HG03196 (cell line): Measurements from ENCODE around the gene CHN2.
A peak's percentile ranks its signal among the peaks of the same experiment; 100 is the strongest.

Source experiments
- ATAC-seq: cut with Tn5 transposase; IDR thresholded peaks from one replicate; pipeline ENCODE4 v1.9.1; 2021; ENCODE audit not compliant: unreplicated experiment

The CHN2 gene

DNA sequence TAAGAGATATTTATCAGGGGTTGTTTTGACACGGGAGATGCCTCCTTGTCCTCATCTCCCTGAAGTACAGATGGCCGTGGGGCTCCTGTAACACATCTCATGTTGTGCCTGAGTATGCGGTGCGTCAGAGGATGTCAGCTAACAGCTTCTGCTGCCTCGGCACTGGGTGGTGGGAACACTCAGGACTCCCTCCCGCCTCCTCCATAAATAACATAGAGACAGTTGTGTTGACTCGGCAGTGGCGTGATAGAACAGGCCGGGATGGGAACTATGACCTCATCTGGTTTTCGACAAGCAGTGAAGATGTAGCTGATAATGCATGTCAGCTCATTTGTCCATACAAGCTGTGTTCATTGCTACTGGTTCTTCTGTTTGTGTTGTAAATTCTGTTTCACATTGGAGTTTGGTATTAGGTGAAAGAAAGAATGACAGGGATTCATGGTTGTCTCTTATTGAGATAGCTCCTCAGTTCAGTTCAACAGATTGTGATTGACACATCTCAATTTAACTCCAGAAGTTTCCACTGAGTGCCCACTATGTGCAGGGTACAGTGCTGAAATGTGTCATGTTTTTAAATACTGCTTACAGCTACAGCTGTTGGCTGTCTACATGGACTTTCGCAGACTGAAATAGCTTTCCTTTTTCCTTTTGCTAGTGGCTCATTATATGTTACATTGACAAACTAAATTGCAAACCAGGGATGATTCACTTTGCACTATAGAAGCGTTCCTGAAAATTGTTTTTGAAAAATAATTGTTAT is 87.4 kb downstream of the CHN2 start:
- ATAC-seq: no peak

GRCh38 chr7:29282819-29283414 is 88.3 kb downstream of the CHN2 start:
- no peak for ATAC-seq

DNA sequence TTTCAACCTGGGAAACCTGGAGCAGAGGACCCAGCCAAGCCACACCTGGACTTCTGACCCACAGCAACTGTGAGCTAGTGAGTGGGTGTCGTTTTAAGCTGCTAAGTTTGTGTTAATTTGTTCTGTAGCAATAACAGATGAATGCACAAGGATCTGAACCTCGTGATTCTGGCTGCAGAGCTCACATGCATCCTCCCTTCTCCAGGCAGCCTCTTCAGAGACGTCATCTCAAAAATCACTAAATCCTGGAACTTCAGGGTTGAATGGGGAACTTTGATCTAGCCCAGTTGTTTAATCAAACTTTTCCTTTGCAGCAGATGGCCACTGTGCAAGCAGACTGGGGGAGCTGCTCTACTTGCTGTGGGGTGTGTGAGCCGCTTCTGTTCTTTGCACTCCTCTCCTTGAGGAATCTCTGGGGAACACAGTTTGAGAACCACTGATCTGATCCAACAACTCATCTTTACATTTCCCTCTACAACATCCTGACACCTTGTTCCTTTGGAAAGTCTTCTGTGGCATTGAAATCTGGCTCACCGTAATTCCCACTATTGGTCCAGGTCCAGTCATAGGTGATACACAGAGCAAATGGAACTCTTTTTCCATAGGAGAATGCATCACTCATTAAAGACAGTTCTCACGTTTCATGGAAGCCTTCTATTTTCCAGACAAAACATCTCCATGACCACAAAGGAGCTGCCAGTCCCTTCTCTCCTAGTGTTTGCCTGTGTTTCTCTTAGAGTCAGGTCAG is 90.3 kb downstream of the CHN2 start:
- ATAC-seq: no peak

DNA sequence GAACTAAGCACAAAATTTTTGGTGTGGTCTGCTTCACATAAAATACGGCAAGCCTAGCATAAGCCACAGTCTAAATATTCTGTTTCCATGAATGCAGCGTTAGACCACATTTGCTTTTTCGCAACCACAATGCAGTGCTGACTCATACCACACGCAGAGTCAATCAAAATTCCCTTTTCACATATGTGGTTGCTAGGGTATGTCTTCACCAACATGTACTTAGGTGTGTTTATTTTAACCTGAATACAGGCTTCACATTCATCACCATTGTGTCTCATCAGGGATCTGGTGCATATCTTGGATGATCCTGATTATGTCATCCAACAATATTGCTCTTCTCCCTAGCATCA is 90.8 kb downstream of the CHN2 start:
- no peak for ATAC-seq

DNA sequence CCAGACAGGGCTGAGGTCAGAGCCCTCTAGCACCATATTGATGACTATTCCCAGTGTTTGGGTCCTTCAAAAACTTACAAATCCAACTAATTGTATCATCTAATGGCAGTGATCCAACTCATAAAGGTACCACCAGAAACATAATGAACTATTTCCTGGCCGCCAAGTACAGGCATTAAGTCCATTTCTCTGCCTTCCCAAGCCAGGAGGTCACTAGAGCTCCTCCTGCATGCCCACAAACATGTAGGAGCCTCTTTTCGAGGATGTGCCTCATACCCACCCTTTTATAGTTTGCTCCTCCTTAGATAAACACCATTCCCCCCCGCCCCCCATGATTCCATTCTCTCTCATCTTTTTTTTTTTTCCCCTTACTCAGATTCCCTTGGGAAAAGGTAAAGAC is 91.3 kb downstream of the CHN2 start:
- no peak for ATAC-seq

- ATAC-seq: no peak
Measured at GRCh38 chr7:29287366-29287765, 92.8 kb downstream of the CHN2 start.

DNA sequence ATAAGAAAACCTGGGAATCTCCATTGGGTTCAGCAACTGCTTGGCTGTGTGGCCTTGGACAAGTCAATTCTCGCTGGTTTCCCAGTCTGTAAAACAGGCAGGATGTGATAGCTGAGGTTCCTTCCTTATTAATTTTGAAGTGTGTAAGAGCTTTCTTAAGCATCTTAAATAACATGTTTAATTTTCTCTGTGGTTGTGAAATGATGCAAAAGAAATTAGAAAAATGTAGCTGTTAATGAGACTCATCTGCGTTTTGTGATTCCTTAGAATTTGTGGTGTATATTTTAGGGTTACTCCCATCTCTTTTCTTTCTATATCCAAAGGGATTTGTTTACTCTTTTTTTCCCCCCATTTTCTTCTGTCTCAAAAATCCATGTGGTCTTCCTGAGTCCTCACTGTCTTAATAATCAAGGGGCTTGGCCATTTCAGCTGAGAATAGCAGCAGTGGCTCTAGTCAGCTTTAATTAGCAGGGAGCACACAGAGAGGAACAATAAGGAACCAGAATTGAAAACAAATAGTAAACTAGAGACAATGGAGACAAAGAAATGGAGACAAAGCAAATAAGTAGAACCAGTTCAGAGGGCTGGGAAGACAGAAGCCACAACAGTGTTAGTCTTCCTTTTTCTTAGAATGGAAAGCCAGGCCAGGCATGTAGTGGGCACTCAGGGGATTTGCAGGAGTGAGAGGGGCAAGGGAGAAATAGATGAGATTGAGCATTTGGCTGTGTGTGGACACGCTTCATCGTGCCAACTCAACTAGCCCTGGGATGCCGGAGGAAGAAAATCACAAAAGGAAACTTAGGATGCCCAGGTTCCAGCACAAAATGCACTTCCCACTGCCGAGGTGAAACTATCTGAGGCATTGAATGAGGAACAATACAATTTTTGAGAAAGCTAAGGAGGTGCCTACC is 93.9 kb downstream of the CHN2 start:
- ATAC-seq: no peak

DNA sequence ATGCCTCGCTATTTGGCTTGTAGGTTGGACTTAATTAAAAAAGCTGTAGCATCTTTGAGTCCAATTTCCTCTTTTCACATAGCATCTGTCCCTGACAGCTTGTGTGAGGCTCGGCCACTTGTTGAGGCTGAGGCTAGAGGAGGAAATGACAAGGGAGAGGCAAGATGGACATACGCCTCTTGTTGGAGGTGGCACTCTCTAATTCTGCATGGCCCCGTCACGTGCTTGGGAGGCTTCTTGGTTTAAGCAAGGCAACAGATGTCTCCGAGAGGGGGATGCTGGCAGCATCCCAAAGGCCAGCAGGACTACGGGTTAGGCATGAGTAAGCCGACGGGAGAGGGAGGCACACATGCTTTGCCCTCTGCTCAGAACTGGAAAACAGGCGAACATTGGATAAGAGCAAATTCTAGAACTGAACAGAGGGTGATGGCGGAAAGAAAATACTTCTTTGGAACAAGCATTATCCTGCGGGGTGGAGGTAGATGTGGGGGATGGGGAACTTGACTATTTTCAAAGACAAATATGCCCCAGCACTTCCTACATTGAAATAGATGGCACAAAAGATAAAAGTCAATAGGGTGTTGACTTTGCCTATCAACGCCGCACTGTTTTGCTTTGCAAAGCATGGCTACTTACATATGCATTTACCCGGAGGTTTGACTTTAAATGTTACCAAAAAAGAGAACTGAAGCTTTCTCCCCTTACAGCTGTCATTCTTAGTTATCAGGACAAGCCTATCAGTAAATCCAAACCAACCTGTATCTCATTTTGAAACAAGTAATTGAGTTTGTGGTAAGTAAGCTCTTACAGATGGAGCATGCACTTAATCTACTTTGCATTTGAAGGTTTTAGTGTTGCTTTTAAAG is 94.8 kb downstream of the CHN2 start:
- ATAC-seq: peak; percentile 52

- ATAC-seq: no peak
Measured at GRCh38 chr7:29290829-29291228, 96.3 kb downstream of the CHN2 start.

GRCh38 chr7:29291723-29292618 is 97.4 kb downstream of the CHN2 start:
- ATAC-seq: no peak

DNA sequence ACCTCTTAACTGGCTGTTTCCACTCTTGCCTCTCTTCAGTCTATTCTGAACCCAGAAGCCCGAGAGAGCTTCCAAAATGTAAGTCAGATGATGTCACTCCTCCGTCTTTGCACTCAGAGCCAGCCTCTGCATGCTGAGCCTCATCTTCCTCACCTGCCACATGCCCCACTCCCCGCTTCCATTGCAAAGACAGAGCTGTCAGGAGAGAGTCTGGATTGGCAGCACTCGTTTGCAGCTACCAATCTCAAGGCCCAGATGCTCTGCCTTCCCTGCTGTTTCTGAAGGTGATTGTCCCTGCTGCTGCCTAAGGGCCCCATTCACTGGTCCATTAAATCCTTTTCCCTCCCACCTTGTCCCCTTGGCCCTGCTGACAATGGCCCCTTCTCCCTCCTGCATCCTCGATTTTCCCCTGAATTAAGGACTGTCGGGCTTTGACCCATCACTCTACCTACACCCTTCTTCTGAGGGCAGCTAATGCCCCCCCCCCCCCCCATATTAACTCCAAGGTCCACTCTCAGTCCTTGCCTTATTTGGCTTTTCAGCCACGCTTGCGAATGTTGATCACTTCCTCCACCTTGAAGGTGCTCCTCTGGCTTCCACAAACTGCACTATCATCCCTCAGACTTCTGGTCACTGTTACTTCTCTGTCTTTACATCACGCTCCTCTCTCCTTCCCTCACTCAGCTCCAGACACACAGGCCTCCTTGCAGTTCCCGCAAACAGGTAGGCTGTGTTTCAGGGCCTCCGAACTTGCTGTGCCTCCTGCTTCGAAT is 98.5 kb downstream of the CHN2 start:
- no peak for ATAC-seq

DNA sequence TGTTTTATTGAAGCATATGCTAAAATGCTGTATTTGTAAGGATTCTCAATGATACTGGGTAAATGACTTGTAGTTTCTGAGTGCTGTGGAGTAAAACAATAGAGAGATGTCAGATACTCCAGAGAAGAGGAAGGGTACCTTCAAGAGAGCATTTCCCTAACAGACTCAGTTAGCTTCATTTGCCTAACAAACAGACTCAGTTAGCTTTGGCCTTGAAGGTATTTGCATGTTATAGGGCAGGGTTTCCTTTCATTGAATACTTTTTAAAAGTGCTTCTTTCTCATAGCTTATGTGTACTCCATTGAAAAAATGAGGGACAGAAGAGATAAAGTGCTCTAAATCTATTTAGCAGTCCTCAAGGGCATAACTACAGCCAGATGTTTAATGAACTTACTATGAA is 101.8 kb downstream of the CHN2 start:
- no peak for ATAC-seq

DNA sequence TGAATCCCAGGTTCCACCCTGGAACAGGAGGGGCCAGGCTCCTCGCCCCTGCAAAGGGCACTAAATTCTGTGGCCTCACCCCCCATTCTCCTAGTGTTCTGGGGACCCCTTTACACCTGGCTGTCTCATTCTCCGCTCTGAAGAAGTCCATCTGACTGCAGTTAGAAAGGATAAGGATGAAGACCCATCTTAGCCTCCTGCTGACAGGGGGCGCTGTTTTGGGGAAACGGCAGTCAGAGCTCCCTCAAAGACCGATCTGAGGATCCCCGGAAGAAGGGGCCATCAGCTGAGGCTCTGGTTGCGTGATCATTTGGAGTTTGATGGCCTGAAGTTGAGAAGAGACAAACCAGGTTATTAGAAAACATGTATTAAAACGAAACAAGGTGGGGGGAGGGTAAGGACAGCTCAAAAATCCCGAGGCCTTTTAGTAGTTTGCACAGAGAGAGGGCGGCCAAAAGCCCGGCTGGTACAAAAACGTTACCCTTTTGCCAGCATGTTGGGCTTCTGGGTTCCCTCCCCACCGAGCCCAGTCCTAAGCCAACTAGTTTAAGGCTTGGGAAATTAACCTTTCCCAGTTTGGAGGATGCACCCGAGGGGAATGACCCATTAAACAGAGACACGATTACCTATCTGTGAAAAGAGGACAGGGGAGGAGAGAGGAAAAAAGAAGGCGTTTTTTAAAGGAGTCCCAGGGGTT is 102.8 kb downstream of the CHN2 start:
- ATAC-seq: no peak

GRCh38 chr7:29299086-29299485 is 104.5 kb downstream of the CHN2 start:
- no peak for ATAC-seq

DNA sequence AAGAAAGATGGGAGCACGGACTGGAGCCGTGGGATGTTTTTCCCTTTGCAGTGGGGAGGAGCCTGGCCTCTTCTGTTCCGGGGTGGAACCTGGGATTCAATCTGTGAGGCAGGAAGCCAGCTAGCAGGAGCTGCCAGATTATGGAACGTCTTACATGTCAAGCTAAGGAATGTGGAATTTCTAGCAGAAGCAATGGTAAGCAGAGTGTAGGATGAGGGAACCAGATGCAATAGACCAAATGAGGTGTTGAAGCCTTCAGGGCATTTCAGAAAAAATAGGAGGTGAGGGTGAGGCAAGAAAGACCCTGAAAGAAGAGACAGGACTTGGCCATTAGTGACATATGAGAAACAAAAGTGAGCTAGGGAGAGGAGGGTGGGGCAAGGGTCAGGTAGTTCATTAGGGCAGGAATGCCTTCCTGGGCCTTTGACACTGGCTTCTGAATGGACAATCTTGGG is 105.5 kb downstream of the CHN2 start:
- ATAC-seq: no peak

DNA sequence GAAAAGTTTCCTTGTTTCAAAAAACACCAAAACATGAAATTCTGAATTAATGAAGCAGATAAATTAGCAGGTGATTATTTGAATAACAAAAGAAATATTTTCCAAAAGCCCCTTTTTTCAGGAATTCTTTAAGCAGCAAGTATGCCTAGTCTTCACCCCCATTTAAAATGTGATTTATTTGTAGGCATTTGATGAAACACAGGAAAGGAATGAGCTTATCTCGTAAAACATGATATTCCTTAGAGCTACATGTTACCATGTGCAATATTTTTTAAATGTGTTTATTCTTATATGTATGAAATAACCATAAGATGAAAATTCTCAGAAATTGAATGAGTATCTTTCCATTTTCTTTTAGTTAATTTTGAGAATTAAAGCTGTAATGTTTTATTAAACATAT is 106.1 kb downstream of the CHN2 start:
- ATAC-seq: no peak

DNA sequence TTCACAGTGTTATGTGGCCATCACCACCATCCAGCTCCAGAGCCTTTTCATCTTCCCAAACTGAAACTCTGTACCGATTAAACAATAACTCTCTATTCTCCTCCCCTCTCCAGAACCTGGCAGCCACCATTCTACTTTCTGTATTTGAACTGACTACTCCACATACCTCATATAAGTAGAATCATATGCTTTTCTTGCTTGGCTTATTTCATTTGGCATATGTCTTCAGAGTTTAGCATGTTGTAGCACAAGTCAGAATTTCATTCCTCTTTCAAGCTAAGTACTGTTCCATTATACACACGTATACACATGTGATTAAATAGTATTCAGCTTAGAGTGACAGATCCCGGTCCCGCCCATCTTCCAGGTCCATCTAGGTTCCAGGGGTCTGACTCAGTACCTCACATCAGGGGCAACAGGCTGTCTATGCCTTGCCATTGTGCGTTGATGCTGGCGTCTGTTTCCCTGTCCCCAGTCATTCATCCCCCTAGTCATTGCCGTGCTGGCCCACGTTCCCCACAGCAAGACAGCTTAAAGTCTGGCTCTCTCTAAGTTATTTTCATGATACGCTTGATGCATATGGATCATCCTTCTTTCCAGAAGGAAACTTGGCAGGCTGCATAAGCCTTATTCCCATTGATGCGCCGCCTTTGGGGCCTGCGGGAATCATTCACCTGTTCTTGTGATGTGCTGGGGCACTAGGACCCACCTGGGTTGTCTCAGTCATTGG is 108.3 kb downstream of the CHN2 start:
- ATAC-seq: no peak
